HG03520 (cell line): ENCODE results near the gene FBXL7.

Experiments used
- ATAC-seq: cut with Tn5 transposase; IDR thresholded peaks from one replicate; pipeline ENCODE4 v1.9.1; 2021; ENCODE audit warnings: mild to moderate bottlenecking, moderate library complexity; ENCODE audit not compliant: unreplicated experiment

FBXL7 gene

DNA sequence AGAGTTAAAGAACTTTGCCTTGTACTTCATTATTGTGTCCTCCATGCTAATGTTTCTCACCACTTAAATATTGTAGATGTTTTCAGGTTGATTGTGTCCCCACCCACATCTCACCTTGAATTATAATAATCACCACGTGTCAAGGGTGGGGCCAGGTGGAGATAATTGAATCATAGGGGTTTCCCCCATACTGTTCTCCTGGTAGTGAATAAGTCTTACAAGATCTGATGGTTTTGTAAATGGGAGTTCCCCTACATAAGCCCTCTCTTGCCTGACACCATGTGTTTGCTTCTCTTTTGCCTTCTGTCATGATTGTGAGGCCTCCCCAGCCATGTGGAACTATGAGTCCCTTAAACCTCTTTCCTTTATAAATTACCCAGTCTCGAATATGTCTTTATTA, 248.3 kb downstream of the FBXL7 start:
- no peak for ATAC-seq

- ATAC-seq, result no peak
These were observed 252.8 kb downstream of the FBXL7 start for GRCh38 chr5:15752663-15753285.

- no peak for ATAC-seq
These were observed 253.8 kb downstream of the FBXL7 start for GRCh38 chr5:15753752-15754151.

GRCh38 chr5:15757103-15757502, 257.1 kb downstream of the FBXL7 start:
- ATAC-seq, result no peak

DNA sequence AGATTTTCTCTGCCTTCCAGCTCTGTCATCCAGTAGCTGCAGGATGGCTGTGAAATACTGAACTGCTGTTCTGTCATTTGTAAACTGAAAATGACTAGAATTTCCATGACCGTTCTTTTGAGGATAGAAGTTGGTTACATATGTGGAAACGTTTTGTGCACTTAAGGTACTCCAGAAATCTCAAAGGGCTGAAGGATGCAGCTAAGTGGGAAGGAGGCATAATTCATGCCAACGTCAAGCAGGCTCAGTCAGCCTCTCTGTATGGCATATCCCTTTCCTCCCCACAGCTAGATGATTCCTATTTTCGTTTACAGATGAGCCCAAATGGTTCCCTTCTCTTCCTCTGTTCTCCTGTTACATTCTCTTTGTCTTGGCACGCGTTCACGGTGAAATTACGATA, 257.6 kb downstream of the FBXL7 start:
- no peak for ATAC-seq

GRCh38 chr5:15762668-15763067, 262.7 kb downstream of the FBXL7 start:
- ATAC-seq, result no peak

DNA sequence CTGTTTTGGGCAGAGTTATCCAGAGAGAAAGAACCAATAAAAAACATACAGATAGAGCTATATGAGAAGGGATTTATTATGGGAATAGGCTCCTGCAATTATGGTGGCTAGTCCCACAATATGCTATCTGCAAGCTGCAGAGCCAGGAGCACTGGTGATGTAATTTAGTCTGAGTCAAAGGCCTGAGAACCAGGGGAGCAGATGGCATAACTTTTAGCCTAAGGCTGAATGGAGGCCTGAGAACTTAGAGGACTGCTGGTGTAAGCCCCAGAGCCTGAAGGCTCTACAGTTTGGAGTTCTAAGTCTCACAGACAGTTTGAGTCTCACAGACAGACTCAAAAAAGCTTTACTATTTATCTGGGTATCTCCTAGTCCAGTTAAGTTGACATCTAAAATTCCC, 263.8 kb downstream of the FBXL7 start:
- ATAC-seq, result no peak

DNA sequence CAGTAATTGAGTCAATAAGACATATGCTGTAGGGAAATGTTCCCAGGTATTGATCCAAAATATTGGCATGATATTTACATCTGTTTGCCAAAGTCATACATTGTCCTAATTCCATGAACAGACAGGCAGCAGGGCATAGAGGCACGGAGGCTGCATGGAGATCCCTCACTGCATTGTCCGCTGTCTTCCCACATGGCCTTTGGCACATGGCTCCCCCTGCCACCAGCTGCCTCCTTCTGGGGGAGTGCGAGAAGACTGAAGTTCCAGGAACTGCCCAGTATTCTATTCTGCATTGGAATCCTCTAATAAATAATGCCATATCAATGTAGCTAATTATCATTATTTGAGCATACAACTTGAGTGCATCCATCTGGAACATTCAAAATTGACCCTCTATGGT, 269.0 kb downstream of the FBXL7 start:
- no peak for ATAC-seq

DNA sequence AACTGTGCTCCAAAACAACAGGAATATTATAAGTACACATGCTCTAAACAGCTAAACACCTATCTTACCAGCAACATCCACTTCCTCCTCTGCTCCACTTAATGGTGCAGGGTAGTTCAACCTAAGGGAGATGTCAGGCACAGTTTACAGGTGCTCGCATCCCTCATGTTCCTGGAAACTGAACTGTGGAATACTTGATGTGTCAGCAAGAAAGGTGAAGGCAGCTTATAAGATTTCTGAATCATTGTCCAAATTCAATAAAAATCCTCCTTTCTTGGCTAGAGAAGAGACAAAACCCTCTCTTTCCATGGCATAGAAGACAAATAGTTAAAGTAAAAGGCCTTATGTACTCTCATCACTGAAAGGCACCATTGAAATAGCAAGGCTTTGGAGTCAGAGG, 272.2 kb downstream of the FBXL7 start:
- no peak for ATAC-seq

- no peak for ATAC-seq
These were observed 274.7 kb downstream of the FBXL7 start for GRCh38 chr5:15774632-15775031.

DNA sequence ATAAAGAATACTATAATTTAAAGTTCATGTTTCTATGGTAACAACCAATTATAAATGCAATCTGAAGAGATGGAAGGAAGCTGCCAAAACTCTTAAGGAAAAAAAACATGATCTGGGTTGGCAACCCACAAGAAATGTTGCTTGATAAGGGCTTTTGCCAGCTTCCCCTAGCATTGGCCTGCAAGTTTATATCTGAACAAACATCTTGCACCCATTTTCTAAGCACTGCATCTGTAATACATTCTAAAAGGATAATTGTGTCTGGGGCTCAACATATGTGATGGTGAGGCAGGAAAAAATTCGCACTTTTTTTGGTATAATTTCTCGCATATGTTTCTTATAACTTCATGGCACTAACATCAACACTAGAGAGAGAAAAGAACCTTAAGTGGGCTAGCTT, 276.4 kb downstream of the FBXL7 start:
- no peak for ATAC-seq

GRCh38 chr5:15783734-15784133, 283.8 kb downstream of the FBXL7 start:
- ATAC-seq, result no peak

DNA sequence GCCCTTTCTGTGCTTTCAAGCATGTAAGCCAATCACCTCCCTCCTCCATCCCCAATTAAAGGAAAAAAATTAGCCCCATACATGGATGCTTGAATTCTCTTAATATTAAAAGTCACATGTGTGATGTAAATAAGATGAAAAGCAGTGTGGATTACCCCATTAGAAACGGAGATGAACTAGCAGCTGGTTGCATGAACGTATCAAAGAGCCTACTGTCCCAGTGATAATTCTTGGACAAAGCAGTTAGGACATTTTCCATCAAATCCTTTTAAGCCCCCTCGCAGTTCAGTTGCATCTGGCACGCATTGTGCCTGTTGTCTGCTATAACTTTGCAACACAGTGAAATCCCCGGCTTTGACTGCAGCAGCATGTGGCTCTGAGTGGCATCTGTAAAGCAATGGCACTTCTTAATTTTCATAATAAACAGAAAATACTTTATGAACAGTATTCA, 285.6 kb downstream of the FBXL7 start:
- no peak for ATAC-seq

DNA sequence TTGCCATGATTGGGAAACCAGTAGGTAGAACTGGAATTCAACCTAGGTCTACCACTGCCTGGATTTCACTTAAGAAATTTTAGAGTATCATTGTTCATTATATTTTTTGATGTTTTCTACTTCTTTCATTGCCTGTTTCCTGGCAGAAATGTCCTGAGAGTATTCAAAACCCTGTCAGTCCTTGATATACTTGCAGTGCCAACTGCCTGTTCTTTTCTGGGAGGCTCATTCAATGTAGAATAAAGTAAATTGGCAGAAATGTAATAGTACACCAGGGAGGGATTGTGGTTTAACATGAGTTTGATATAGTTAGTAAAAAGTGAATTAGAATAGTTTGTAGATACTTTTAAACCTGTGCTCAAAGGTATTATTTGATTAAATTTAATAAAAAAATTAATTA, 286.3 kb downstream of the FBXL7 start:
- ATAC-seq, result no peak

DNA sequence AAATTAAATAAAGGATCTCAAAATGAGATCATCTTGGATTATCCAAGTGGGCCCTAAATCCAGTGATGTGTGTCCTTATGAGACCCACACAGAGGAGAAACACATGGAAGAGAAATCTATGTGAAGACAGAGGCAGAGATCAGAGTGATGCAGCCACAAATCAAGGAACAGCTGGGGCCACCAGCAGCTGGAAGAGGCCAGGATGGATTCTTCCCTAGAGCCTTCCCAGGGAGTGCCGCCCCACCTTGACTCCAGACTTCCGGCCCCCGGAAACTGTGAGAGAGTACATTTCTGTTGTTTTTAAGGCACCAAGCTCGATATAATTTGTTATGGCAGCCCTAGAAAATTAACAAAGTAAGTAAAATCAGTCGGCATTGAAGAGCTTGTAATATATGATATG, 286.9 kb downstream of the FBXL7 start:
- no peak for ATAC-seq

DNA sequence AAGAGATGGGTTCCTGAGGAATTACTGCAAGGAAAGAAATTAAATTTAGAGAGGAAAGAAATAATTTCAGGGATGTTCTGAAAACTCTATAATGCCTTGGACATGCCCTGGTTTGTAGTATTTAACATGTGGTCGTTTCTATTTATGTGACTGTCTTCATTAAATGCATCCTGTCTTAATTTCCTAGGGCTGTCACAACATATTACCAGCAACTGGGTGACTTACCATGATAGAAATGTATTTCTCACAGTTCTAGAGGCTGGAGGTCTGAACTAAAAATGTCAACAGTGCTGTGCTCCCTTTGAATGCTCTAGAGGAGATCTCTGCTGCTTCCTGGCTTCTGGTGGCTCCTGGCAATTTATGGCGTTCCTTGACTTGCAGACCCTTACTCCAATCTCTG, 287.7 kb downstream of the FBXL7 start:
- no peak for ATAC-seq

GRCh38 chr5:15789642-15790041, 289.7 kb downstream of the FBXL7 start:
- ATAC-seq, result no peak

- ATAC-seq, result no peak
These were observed 290.6 kb downstream of the FBXL7 start for GRCh38 chr5:15790446-15791018.

DNA sequence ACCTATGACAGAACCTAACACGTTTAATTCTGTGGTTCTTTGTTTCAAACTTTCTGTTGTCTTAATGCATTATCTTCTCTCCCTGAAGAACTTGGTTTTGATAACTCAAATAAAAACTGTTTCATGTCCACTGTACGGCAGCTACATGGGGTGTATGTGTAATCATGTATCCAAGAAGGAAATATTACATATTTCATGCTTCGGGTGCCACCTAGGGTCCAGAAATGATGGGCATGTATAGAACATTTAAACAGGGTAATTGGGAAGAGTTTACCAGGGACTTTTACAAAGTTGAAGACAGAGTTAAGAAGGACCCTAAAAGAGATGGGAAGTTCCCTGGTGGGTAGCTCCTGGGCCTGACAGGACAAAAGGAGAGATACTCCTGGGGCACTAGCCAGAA, 291.3 kb downstream of the FBXL7 start:
- ATAC-seq, result no peak

GRCh38 chr5:15791859-15792258, 291.9 kb downstream of the FBXL7 start:
- no peak for ATAC-seq

DNA sequence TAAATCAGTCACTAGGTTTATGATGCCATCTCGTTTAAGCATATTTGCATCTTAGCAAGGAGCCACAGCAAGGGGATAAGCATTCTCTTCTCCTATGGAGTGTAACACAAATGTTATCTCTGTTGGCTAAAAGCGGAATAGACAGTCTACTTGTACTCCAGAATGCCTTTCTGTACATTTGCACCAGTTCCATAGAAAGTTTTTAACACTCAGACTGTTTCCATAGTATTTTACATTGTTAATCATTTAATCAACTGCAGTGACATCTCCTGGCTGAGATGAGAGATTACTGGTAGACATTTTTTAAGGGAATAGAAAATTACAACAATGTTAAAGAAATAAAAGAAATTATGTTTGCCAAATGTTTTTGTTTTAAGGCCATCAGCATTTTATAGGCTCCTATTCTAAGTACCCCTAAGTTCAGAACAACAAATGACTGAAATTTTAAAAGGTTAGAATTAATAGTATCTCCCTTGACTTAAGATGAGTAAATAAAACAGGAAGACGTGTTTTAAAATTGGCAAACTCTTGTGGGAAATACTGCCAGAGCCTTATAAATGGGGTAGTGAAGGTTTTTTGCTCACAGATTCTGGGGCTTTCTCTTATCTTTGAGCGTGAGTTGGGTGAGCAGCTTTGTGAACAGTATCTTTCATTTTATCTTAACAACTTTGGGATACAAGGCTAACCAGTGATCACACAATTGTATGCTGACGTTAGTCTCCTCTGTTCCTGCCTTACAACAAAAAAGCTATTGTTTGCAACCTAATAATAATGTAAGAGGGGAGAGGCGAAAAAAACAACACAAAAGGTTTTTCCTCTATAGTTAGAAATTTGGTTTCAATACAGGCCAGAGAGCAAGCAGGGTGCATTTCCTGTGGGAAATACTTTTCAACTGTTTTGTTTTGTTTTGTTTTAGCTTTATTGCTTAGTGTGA, 294.3 kb downstream of the FBXL7 start:
- ATAC-seq, result no peak

DNA sequence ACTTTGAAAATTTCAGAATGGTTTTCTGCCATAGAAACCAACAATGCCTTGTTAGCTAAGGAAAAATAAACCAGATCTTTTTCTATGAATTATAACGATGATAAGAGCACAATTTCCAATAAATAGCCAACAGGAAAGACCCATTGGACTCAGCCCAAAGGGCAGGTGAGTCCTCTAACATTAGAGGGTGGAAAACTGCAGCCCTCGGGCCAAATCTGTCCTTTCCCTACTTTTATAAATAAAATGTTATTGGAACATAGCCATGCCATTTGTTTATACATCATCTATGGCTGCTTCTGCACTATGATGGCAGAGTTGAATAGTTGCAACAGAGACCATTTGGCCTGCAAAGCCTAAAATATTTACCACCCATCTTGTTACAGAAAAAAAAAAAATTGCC, 296.1 kb downstream of the FBXL7 start:
- ATAC-seq, result no peak
